ENCODE data around the gene RBM34. TPM values are rescaled to one million over a fixed set of nuclear protein-coding genes. Genes with fewer than 3 reads are reported as not detected.
A peak's percentile ranks its signal among the peaks of the same experiment; 100 is the strongest.
"Not testable (repeated sequence)": the region's sequence is repeated elsewhere in the genome, so short reads cannot be mapped to it uniquely, and the experiment has no call there.

RBM34 gene
- total and polyA plus RNA-seq, 2 experiments from 2014 or later = 54.4 to 75.4 TPM

- WGBS (ENCODE audit: low lambda C conversion rate, missing lambda C conversion rate) = 91% methylated on average over 6 of the region's 6 CpGs
- no peak overlapping the region for H3K4me2 ChIP-seq
Measured at GRCh38 chr1:235098547-235098946, 62.5 kb downstream of the RBM34 start.

GRCh38 chr1:235097501-235097900, 63.5 kb downstream of the RBM34 start:
- not testable (repeated sequence) for H3K79me2 ChIP-seq; H3K4me1 ChIP-seq (ENCODE audit: insufficient read depth); H2AFZ ChIP-seq; H3K9me3 ChIP-seq (ENCODE audit: low read depth); DNase-seq (ENCODE audit: low spot score); H3K27ac ChIP-seq; H3K4me2 ChIP-seq; H3K4me3 ChIP-seq; H4K20me1 ChIP-seq (ENCODE audit: insufficient read depth, poor library complexity, severe bottlenecking); H3K36me3 ChIP-seq (replicated peaks; ENCODE audit: insufficient read depth, low read depth); H3K27me3 ChIP-seq; H3K9me2 ChIP-seq (replicated peaks; ENCODE audit: insufficient read depth)
- 93% methylated on average over 14 of the region's 14 CpGs for WGBS (ENCODE audit: low lambda C conversion rate, missing lambda C conversion rate)

More at GRCh38 chr1:235098547-235098946, 62.5 kb downstream of the RBM34 start:
- no peaks in the 10 kb centered on the region for H3K79me2 ChIP-seq
- no peak overlapping the region for H2AFZ ChIP-seq
- H4K20me1 ChIP-seq (ENCODE audit: insufficient read depth, poor library complexity, severe bottlenecking) = no peaks in the 10 kb centered on the region
- DNase-seq (ENCODE audit: low spot score) = no peak
- H3K4me3 ChIP-seq = no peak overlapping the region
- H3K4me1 ChIP-seq (ENCODE audit: insufficient read depth) = peaks cover 2% of the 10 kb centered on the region
- H3K36me3 ChIP-seq (replicated peaks; ENCODE audit: insufficient read depth, low read depth) = no peaks in the 10 kb centered on the region
- no peaks in the 10 kb centered on the region for H3K9me3 ChIP-seq (ENCODE audit: low read depth)
- no peaks in the 10 kb centered on the region for H3K9me2 ChIP-seq (replicated peaks; ENCODE audit: insufficient read depth)
- H3K27ac ChIP-seq = no peak overlapping the region
- TF ChIP-seq EZH2phosphoT487 (IDR thresholded peaks at IDR 0.05; ENCODE audit: low read depth, severe bottlenecking, unreplicated experiment) (no peak), CTCF (IDR thresholded peaks at IDR 0.05; ENCODE audit: poor library complexity) (no peak), EZH2 (IDR thresholded peaks at IDR 0.05; ENCODE audit: borderline replicate concordance) (no peak)
- no peaks in the 10 kb centered on the region for H3K27me3 ChIP-seq

GRCh38 chr1:235095938-235096562, 65.0 kb downstream of the RBM34 start:
- Histone ChIP-seq H3K79me2 (no peaks in the 10 kb centered on the region), H3K27ac (no peak overlapping the region), H3K9me3 (ENCODE audit: low read depth) (no peaks in the 10 kb centered on the region), H4K20me1 (ENCODE audit: insufficient read depth, poor library complexity, severe bottlenecking) (no peaks in the 10 kb centered on the region), H3K9me2 (replicated peaks; ENCODE audit: insufficient read depth) (no peaks in the 10 kb centered on the region), H3K4me3 (no peak overlapping the region), H3K4me2 (no peak overlapping the region), H2AFZ (no peak overlapping the region), H3K36me3 (replicated peaks; ENCODE audit: insufficient read depth, low read depth) (no peaks in the 10 kb centered on the region), H3K4me1 (ENCODE audit: insufficient read depth) (peaks cover 4% of the 10 kb centered on the region), H3K27me3 (no peaks in the 10 kb centered on the region)
- DNase-seq (ENCODE audit: low spot score) = no peak
- TF ChIP-seq CTCF (IDR thresholded peaks at IDR 0.05; ENCODE audit: poor library complexity) = no peak
- TF ChIP-seq EZH2 (IDR thresholded peaks at IDR 0.05; ENCODE audit: borderline replicate concordance) = no peak
- no peak for TF ChIP-seq EZH2phosphoT487 (IDR thresholded peaks at IDR 0.05; ENCODE audit: low read depth, severe bottlenecking, unreplicated experiment)
- WGBS (ENCODE audit: low lambda C conversion rate, missing lambda C conversion rate) = 53% methylated on average over 6 of the region's 6 CpGs

GRCh38 chr1:235093696-235094592, 67.1 kb downstream of the RBM34 start:
- 29% methylated on average over 24 of the region's 24 CpGs for WGBS (ENCODE audit: low lambda C conversion rate, missing lambda C conversion rate)
- no peaks in the 10 kb centered on the region for H3K9me2 ChIP-seq (replicated peaks; ENCODE audit: insufficient read depth)
- H3K79me2 ChIP-seq = no peaks in the 10 kb centered on the region
- H3K36me3 ChIP-seq (replicated peaks; ENCODE audit: insufficient read depth, low read depth) = no peaks in the 10 kb centered on the region
- H4K20me1 ChIP-seq (ENCODE audit: insufficient read depth, poor library complexity, severe bottlenecking) = no peaks in the 10 kb centered on the region
- H3K4me1 ChIP-seq (ENCODE audit: insufficient read depth) = peaks cover 4% of the 10 kb centered on the region
- H3K27ac ChIP-seq = no peak overlapping the region
- DNase-seq (ENCODE audit: low spot score) = peak; percentile 86
- peak; percentile 90 for TF ChIP-seq CTCF (IDR thresholded peaks at IDR 0.05; ENCODE audit: poor library complexity)
- TF ChIP-seq EZH2phosphoT487 (IDR thresholded peaks at IDR 0.05; ENCODE audit: low read depth, severe bottlenecking, unreplicated experiment) = no peak
- H3K9me3 ChIP-seq (ENCODE audit: low read depth) = no peaks in the 10 kb centered on the region
- peak overlapping the region; percentile 45 for H2AFZ ChIP-seq
- no peaks in the 10 kb centered on the region for H3K27me3 ChIP-seq
- no peak overlapping the region for H3K4me3 ChIP-seq
- H3K4me2 ChIP-seq = peak overlapping the region; percentile 69

Measured in hepatocyte (in vitro differentiated cells).